Natural killer cell (primary cell): ENCODE data around the gene DBI. TPM values are rescaled to one million over a fixed set of nuclear protein-coding genes. Genes with fewer than 3 reads are reported as not detected.

Source experiments
- ATAC-seq, 3 donors: fragments of 150-1000 bp in 2 of 3; fragments of 200-7000 bp in 1 of 3; cut with Tn5 transposase; 1 replicate in 1 of 3; 2 replicates in 2 of 3; pipeline ENCODE4 v1.10.0; 2021; ENCODE audit warnings: mild to moderate bottlenecking in 2 of 3, moderate library complexity in 2 of 3
- DNase-seq, 2 donors: peaks; one replicate each; pipeline versions ENCODE4 v3.0.0 to v3.0.0-alpha.2; 2013 to 2021; ENCODE audit warnings: mixed read lengths in 1 of 2
- H3K27ac ChIP-seq: one replicate; pipeline ENCODE4 v1.5.1; 2013; ENCODE audit warnings: mild to moderate bottlenecking, low read length
- H3K27me3 ChIP-seq: one replicate; pipeline ENCODE4 v1.6.1; 2013; ENCODE audit warnings: low read length; ENCODE audit not compliant: control insufficient read depth, insufficient read depth
- H3K36me3 ChIP-seq: one replicate; pipeline ENCODE4 v1.6.1; 2013; ENCODE audit warnings: low read length; ENCODE audit not compliant: control insufficient read depth, insufficient read depth
- H3K4me1 ChIP-seq: one replicate; pipeline ENCODE4 v1.6.1; 2013; ENCODE audit warnings: low read length; ENCODE audit not compliant: control insufficient read depth, insufficient read depth
- H3K4me3 ChIP-seq: one replicate; pipeline ENCODE4 v1.5.1; 2013; ENCODE audit warnings: low read length
- H3K9me3 ChIP-seq: one replicate; pipeline ENCODE4 v1.6.1; 2013; ENCODE audit warnings: low read length; ENCODE audit not compliant: control insufficient read depth, insufficient read depth
- H3K27ac Mint-ChIP-seq, 2 donors: one replicate each; pipeline ENCODE4 v1.8.0; 2022; ENCODE audit warnings: mild to moderate bottlenecking in 2 of 2, mixed read lengths in 2 of 2, moderate library complexity in 1 of 2
- H3K27me3 Mint-ChIP-seq, 2 donors: one replicate each; pipeline ENCODE4 v1.8.0; 2022; ENCODE audit warnings: low read depth in 2 of 2, mixed read lengths in 2 of 2
- H3K36me3 Mint-ChIP-seq: one replicate; pipeline ENCODE4 v1.8.0; 2022; ENCODE audit warnings: mixed read lengths
- H3K4me1 Mint-ChIP-seq, 2 donors: one replicate each; pipeline ENCODE4 v1.8.0; 2022; ENCODE audit warnings: mixed read lengths in 2 of 2
- H3K4me3 Mint-ChIP-seq: one replicate; pipeline ENCODE4 v1.8.0; 2022; ENCODE audit warnings: mild to moderate bottlenecking, moderate library complexity, mixed read lengths
- H3K9me3 Mint-ChIP-seq, 2 donors: one replicate each; pipeline ENCODE4 v1.8.0; 2022; ENCODE audit warnings: mixed read lengths in 2 of 2
- CTCF ChIP-seq: fragments of 200-600 bp; IDR thresholded peaks from one replicate; pipeline ENCODE4 v1.8.0; 2022; ENCODE audit warnings: antibody characterized with exemption
- WGBS: methylation state at CpG from one replicate; pipeline ENCODE4 v1.1.7; 2013; ENCODE audit warnings: missing lambda C conversion rate; ENCODE audit not compliant: insufficient coverage; 5-methylcytosine and 5-hydroxymethylcytosine counted together
- intact Hi-C: fragments of 100-400 bp; cut with micrococcal nuclease; formaldehyde crosslinking; loops from one replicate; pipeline ENCODE4 v1.14.2; 2022
- total RNA-seq, 4 donors: library from RNA; stranded (reverse); fragments of 120-200 nt in 1 of 4; gene quantifications; one replicate each; pipeline versions ENCODE4 v1.2.3 to v1.2.4, GENCODE V29; 2013 to 2022

DBI gene
- total RNA-seq, 3 donors from 2014 or later (not counting 1 experiment from before 2014, with no cell fraction given): 85.1 to 109 (median 93.2) TPM

GRCh38 chr2:119414894-119415293 is 48.1 kb downstream of the DBI start:
- H3K27ac Mint-ChIP-seq: no peak overlapping the region

GRCh38 chr2:119415630-119416029 is 48.9 kb downstream of the DBI start:
- H3K4me3 Mint-ChIP-seq: no peak overlapping the region
- WGBS: 50% methylated on average over 1 of the region's 1 CpG
- Histone ChIP-seq H3K9me3 (no peaks in the 10 kb centered on the region), H3K27ac (no peak overlapping the region), H3K27me3 (no peaks in the 10 kb centered on the region), H3K36me3 (no peaks in the 10 kb centered on the region), H3K4me1 (no peaks in the 10 kb centered on the region), H3K4me3 (no peak overlapping the region)
- ATAC-seq (no peak), DNase-seq (peak in 1 of 2 donors; percentile 6)
- H3K27me3 Mint-ChIP-seq: peaks cover 10 to 31% of the 10 kb centered on the region in 2 donors
- no peak for TF ChIP-seq CTCF
- H3K9me3 Mint-ChIP-seq: no peaks in the 10 kb centered on the region
- no peaks in the 10 kb centered on the region for H3K4me1 Mint-ChIP-seq
- no peaks in the 10 kb centered on the region for H3K36me3 Mint-ChIP-seq
- intact Hi-C loops: no loop called here
- H3K27ac Mint-ChIP-seq: no peak overlapping the region

More at GRCh38 chr2:119414894-119415293, 48.1 kb downstream of the DBI start:
- no peaks in the 10 kb centered on the region for H3K4me1 Mint-ChIP-seq
- ATAC-seq (no peak), DNase-seq (no peak)
- H3K4me3 Mint-ChIP-seq: no peak overlapping the region
- no peaks in the 10 kb centered on the region for H3K9me3 Mint-ChIP-seq
- intact Hi-C loops: no loop called here
- H3K9me3 ChIP-seq: no peaks in the 10 kb centered on the region
- peaks cover 10 to 39% of the 10 kb centered on the region in 2 donors for H3K27me3 Mint-ChIP-seq
- TF ChIP-seq CTCF: no peak
- H3K4me3 ChIP-seq: no peak overlapping the region
- no peaks in the 10 kb centered on the region for H3K36me3 Mint-ChIP-seq
- H3K27me3 ChIP-seq: no peaks in the 10 kb centered on the region
- H3K27ac ChIP-seq: no peak overlapping the region
- 54% methylated on average over 1 of the region's 3 CpGs for WGBS
- H3K4me1 ChIP-seq: no peaks in the 10 kb centered on the region
- no peaks in the 10 kb centered on the region for H3K36me3 ChIP-seq

GRCh38 chr2:119416299-119416923 is 49.6 kb downstream of the DBI start:
- no peak for ATAC-seq
- Mint-ChIP-seq H3K4me3 (no peak overlapping the region), H3K27ac (no peak overlapping the region)

More at GRCh38 chr2:119416299-119416923, 49.6 kb downstream of the DBI start:
- no peak for TF ChIP-seq CTCF
- Histone ChIP-seq H3K36me3 (no peaks in the 10 kb centered on the region), H3K4me3 (no peak overlapping the region), H3K27ac (no peak overlapping the region), H3K9me3 (no peaks in the 10 kb centered on the region), H3K4me1 (no peaks in the 10 kb centered on the region), H3K27me3 (no peaks in the 10 kb centered on the region)
- intact Hi-C loops: no loop called here
- no peaks in the 10 kb centered on the region for H3K4me1 Mint-ChIP-seq
- no peaks in the 10 kb centered on the region for H3K9me3 Mint-ChIP-seq
- H3K36me3 Mint-ChIP-seq: no peaks in the 10 kb centered on the region
- 63% methylated on average over 3 of the region's 4 CpGs for WGBS
- peaks cover 10 to 27% of the 10 kb centered on the region in 2 donors for H3K27me3 Mint-ChIP-seq
- no peak for DNase-seq
